H9 (cell line): Measurements from ENCODE around the gene SIRT7. TPM values are rescaled to one million over a fixed set of nuclear protein-coding genes. Genes with fewer than 3 reads are reported as not detected.

Source experiments
- DNase-seq: peaks from one replicate; pipeline ENCODE4 v3.0.0-alpha.2; 2017
- H2AFZ ChIP-seq: one replicate; pipeline ENCODE4 v1.6.1; 2013; ENCODE audit warnings: mild to moderate bottlenecking, low read length, control low read depth, moderate library complexity
- H2AK5ac ChIP-seq: 2 replicates; pipeline ENCODE4 v1.6.1; 2013; ENCODE audit warnings: low read length, control low read depth, mixed read lengths; ENCODE audit not compliant: insufficient read length
- H2BK120ac ChIP-seq: one replicate; pipeline ENCODE4 v1.6.1; 2013; ENCODE audit warnings: low read depth, mild to moderate bottlenecking, low read length, control low read depth, inconsistent platforms; ENCODE audit not compliant: poor library complexity, severe bottlenecking
- H2BK12ac ChIP-seq: 2 replicates; pipeline ENCODE4 v1.6.1; 2013; ENCODE audit warnings: low read length, control low read depth, mixed read lengths, low read depth; ENCODE audit not compliant: insufficient read length
- H2BK15ac ChIP-seq: 2 replicates; pipeline ENCODE4 v1.6.1; 2013; ENCODE audit warnings: low read depth, low read length, control low read depth
- H2BK20ac ChIP-seq: one replicate; pipeline ENCODE4 v1.6.1; 2013; ENCODE audit warnings: low read depth, mild to moderate bottlenecking, low read length, control low read depth, inconsistent platforms; ENCODE audit not compliant: poor library complexity, severe bottlenecking
- H2BK5ac ChIP-seq: 2 replicates; pipeline ENCODE4 v1.6.1; 2013; ENCODE audit warnings: low read length, control low read depth, mixed read lengths; ENCODE audit not compliant: insufficient read length
- H3K14ac ChIP-seq: 2 replicates; pipeline ENCODE4 v1.6.1; 2013; ENCODE audit warnings: low read length, control low read depth; ENCODE audit not compliant: insufficient read depth
- H3K18ac ChIP-seq: 2 replicates; pipeline ENCODE4 v1.6.1; 2013; ENCODE audit warnings: low read depth, mild to moderate bottlenecking, mixed read lengths, low read length, control low read depth; ENCODE audit not compliant: insufficient read length
- H3K23ac ChIP-seq: 2 replicates; pipeline ENCODE4 v1.6.1; 2013; ENCODE audit warnings: low read length, control low read depth, mixed read lengths, low read depth; ENCODE audit not compliant: insufficient read length
- H3K23me2 ChIP-seq: 2 replicates; pipeline ENCODE4 v1.6.1; 2013; ENCODE audit warnings: low read depth, mild to moderate bottlenecking, mixed read lengths, low read length, control low read depth; ENCODE audit not compliant: insufficient read length, poor library complexity, severe bottlenecking
- H3K27ac ChIP-seq: 2 replicates; pipeline ENCODE4 v1.5.1; 2013; ENCODE audit warnings: low read length, control low read depth, mixed read lengths, low read depth; ENCODE audit not compliant: insufficient read length
- H3K27me3 ChIP-seq: 2 replicates; pipeline ENCODE4 v1.6.1; 2013; ENCODE audit warnings: low read length, control low read depth, inconsistent platforms; ENCODE audit not compliant: insufficient read depth
- H3K4ac ChIP-seq: 2 replicates; pipeline ENCODE4 v1.6.1; 2013; ENCODE audit warnings: low read depth, mild to moderate bottlenecking, control low read depth, inconsistent platforms, low read length, moderate library complexity
- H3K4me1 ChIP-seq: 2 replicates; pipeline ENCODE4 v1.6.1; 2013; ENCODE audit warnings: low read length, control low read depth, inconsistent platforms; ENCODE audit not compliant: insufficient read depth
- H3K4me2 ChIP-seq: 2 replicates; pipeline ENCODE4 v1.6.1; 2013; ENCODE audit warnings: low read length, control low read depth, mixed read lengths; ENCODE audit not compliant: insufficient read length, insufficient read depth
- H3K56ac ChIP-seq: 2 replicates; pipeline ENCODE4 v1.6.1; 2013; ENCODE audit warnings: low read depth, mild to moderate bottlenecking, mixed read lengths, low read length, control low read depth; ENCODE audit not compliant: insufficient read length
- H3K79me1 ChIP-seq: 2 replicates; pipeline ENCODE4 v1.6.1; 2013; ENCODE audit warnings: low read depth, mild to moderate bottlenecking, moderate library complexity, low read length, control low read depth, inconsistent platforms; ENCODE audit not compliant: insufficient read depth, poor library complexity, severe bottlenecking
- H3K79me2 ChIP-seq: 2 replicates; pipeline ENCODE4 v1.6.1; 2013; ENCODE audit warnings: low read length, control low read depth, inconsistent platforms; ENCODE audit not compliant: insufficient read depth
- H3K9ac ChIP-seq: 2 replicates; pipeline ENCODE4 v1.6.1; 2013; ENCODE audit warnings: low read length, control low read depth, mixed read lengths; ENCODE audit not compliant: insufficient read length; ENCODE audit errors: extremely low read depth
- H3K9me3 ChIP-seq: one replicate; pipeline ENCODE4 v1.6.1; 2013; ENCODE audit warnings: low read depth, low read length, inconsistent platforms; ENCODE audit not compliant: control insufficient read depth
- H3T11ph ChIP-seq: one replicate; pipeline ENCODE4 v1.6.1; 2013; ENCODE audit warnings: mild to moderate bottlenecking, low read length, control low read depth, inconsistent platforms
- H4K20me1 ChIP-seq: one replicate; pipeline ENCODE4 v1.6.1; 2013; ENCODE audit not compliant: control insufficient read depth, insufficient read length, insufficient read depth
- H4K5ac ChIP-seq: 2 replicates; pipeline ENCODE4 v1.6.1; 2013; ENCODE audit warnings: low read depth, mild to moderate bottlenecking, mixed read lengths, low read length, control low read depth; ENCODE audit not compliant: insufficient read length
- H4K8ac ChIP-seq: replicated peaks from 2 replicates; pipeline ENCODE4 v1.6.1; 2013; ENCODE audit warnings: low read length, control low read depth, mixed read lengths, low read depth; ENCODE audit not compliant: insufficient read length
- H4K91ac ChIP-seq: 2 replicates; pipeline ENCODE4 v1.6.1; 2013; ENCODE audit warnings: low read depth, mild to moderate bottlenecking, moderate library complexity, mixed read lengths, low read length, control low read depth; ENCODE audit not compliant: insufficient read length
- H3K27ac Mint-ChIP-seq, 3 experiments: 2 replicates in 2 of 3; 3 replicates in 1 of 3; pipeline ENCODE4 v1.8.0; 2020 to 2021; ENCODE audit warnings: mixed read lengths in 3 of 3, mild to moderate bottlenecking in 1 of 3, moderate library complexity in 1 of 3
- H3K27me3 Mint-ChIP-seq: 2 replicates; pipeline ENCODE4 v1.8.0; 2021; ENCODE audit warnings: low read depth, mild to moderate bottlenecking, moderate library complexity, mixed read lengths
- H3K36me3 Mint-ChIP-seq, 3 experiments: 2 replicates in 2 of 3; 3 replicates in 1 of 3; pipeline ENCODE4 v1.8.0; 2020 to 2021; ENCODE audit warnings: low read depth in 3 of 3, mixed read lengths in 3 of 3; ENCODE audit not compliant: insufficient read depth in 1 of 3
- H3K4me1 Mint-ChIP-seq, 2 experiments: 2 replicates each; pipeline ENCODE4 v1.8.0; 2020; ENCODE audit warnings: mixed read lengths in 2 of 2
- H3K4me3 Mint-ChIP-seq, 2 experiments: 2 replicates in 1 of 2; 3 replicates in 1 of 2; pipeline ENCODE4 v1.8.0; 2020 to 2021; ENCODE audit warnings: mild to moderate bottlenecking in 2 of 2, mixed read lengths in 2 of 2, moderate library complexity in 1 of 2
- H3K9me3 Mint-ChIP-seq, 2 experiments: 2 replicates in 1 of 2; 3 replicates in 1 of 2; pipeline ENCODE4 v1.8.0; 2020; ENCODE audit warnings: mild to moderate bottlenecking in 2 of 2, mixed read lengths in 2 of 2, moderate library complexity in 1 of 2
- CTCF ChIP-seq: fragments of 200-600 bp; sonication (generic); conservative IDR thresholded peaks from 3 replicates; pipeline ENCODE4 v1.8.0; 2021; ENCODE audit warnings: antibody characterized with exemption, mild to moderate bottlenecking
- WGBS: extraction: QIAGEN DNeasy Blood & Tissue Kit; methylation state at CpG from one replicate; pipeline ENCODE4 v1.1.7; 2013; ENCODE audit warnings: missing lambda C conversion rate, low lambda C conversion rate, mixed read lengths; ENCODE audit not compliant: insufficient read length; ENCODE audit errors: extremely low coverage; 5-methylcytosine and 5-hydroxymethylcytosine counted together
- total RNA-seq: library from RNA; stranded (reverse); gene quantifications from 2 replicates; pipeline ENCODE4 v1.2.1, GENCODE V29; 2021

The SIRT7 gene
- total RNA-seq, 1 experiment from 2014 or later = 29.7 TPM

GRCh38 chr17:81877569-81877968, 40.4 kb downstream of the SIRT7 start:
- no peaks in the 10 kb centered on the region; a peak in 1 of 5 replicates for H3K9me3 Mint-ChIP-seq
- Histone ChIP-seq H2BK20ac (no peak overlapping the region), H3K4ac (no peak overlapping the region), H3K18ac (no peak overlapping the region), H4K8ac (no peak overlapping the region), H3K79me2 (no peaks in the 10 kb centered on the region), H4K20me1 (no peaks in the 10 kb centered on the region), H3K79me1 (no peaks in the 10 kb centered on the region), H3K14ac (no peak overlapping the region), H3K27ac (no peak overlapping the region), H3K27me3 (no peaks in the 10 kb centered on the region), H2BK120ac (no peak overlapping the region), H3K4me2 (no peak overlapping the region), H2BK15ac (no peak overlapping the region; the same call in 1 of the 2 replicates), H3T11ph (no peak overlapping the region), H2AK5ac (no peak overlapping the region), H2BK5ac (no peak overlapping the region), H3K23me2 (no peaks in the 10 kb centered on the region), H4K5ac (no peak overlapping the region), H3K9me3 (no peaks in the 10 kb centered on the region), H3K4me1 (no peaks in the 10 kb centered on the region), H3K23ac (no peak overlapping the region), H2BK12ac (no peak overlapping the region), H3K9ac (no peak overlapping the region), H2AFZ (no peak overlapping the region), H4K91ac (no peak overlapping the region), H3K56ac (no peak overlapping the region)
- no peak for TF ChIP-seq CTCF
- H3K27me3 Mint-ChIP-seq = no peaks in the 10 kb centered on the region; the same call in 1 of the 2 replicates
- H3K36me3 Mint-ChIP-seq = peaks cover 11 to 44% (median 40%) of the 10 kb centered on the region in 3 experiments
- DNase-seq = no peak
- H3K4me3 Mint-ChIP-seq = no peak overlapping the region
- 0 out of 4 replicates have a peak, but pooled peaks cover 0 to 2% of the 10 kb centered on the region in 2 experiments for H3K4me1 Mint-ChIP-seq
- 0 out of 7 replicates have a peak overlapping the region, but pooled peaks of 1 of the 3 experiments have one; percentile 6 for H3K27ac Mint-ChIP-seq
- no CpG with 5 or more reads among the region's 5 CpGs for WGBS
